ENCODE data around the gene C19orf38.

C19orf38 gene

DNA sequence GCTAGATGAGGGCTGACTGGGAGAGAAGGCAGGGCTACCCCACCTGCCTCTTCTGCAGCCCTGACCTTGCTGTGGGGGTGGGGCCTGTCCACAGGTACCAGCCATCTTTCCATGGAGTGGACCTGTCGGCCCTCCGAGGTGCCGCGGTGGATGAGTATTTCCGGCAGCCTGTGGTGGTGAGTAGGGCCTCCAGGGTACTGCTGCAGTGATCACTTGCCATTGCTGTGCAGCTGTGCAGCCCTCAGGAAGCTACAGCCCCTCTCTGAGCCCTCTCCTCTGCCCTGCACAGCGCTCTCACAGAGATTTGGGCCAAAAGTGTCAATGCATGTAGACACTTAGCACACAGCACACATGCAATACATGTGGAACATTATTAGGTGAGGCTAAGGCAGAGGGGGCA lies 68.4 kb downstream of the C19orf38 start:
- no peak for DNase-seq
- Mint-ChIP-seq H3K27ac (no peak overlapping the region), H3K4me1 (no peaks in the 10 kb centered on the region), H3K9me3 (no peaks in the 10 kb centered on the region), H3K36me3 (ENCODE audit: low read depth) (peaks cover 20% of the 10 kb centered on the region), H3K27me3 (ENCODE audit: low read depth, poor library complexity) (no peaks in the 10 kb centered on the region), H3K4me3 (no peak overlapping the region)
- TF ChIP-seq, protein P1, sequence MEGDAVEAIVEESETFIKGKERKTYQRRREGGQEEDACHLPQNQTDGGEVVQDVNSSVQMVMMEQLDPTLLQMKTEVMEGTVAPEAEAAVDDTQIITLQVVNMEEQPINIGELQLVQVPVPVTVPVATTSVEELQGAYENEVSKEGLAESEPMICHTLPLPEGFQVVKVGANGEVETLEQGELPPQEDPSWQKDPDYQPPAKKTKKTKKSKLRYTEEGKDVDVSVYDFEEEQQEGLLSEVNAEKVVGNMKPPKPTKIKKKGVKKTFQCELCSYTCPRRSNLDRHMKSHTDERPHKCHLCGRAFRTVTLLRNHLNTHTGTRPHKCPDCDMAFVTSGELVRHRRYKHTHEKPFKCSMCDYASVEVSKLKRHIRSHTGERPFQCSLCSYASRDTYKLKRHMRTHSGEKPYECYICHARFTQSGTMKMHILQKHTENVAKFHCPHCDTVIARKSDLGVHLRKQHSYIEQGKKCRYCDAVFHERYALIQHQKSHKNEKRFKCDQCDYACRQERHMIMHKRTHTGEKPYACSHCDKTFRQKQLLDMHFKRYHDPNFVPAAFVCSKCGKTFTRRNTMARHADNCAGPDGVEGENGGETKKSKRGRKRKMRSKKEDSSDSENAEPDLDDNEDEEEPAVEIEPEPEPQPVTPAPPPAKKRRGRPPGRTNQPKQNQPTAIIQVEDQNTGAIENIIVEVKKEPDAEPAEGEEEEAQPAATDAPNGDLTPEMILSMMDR (IDR thresholded peaks at IDR 0.05) = no peak

DNA sequence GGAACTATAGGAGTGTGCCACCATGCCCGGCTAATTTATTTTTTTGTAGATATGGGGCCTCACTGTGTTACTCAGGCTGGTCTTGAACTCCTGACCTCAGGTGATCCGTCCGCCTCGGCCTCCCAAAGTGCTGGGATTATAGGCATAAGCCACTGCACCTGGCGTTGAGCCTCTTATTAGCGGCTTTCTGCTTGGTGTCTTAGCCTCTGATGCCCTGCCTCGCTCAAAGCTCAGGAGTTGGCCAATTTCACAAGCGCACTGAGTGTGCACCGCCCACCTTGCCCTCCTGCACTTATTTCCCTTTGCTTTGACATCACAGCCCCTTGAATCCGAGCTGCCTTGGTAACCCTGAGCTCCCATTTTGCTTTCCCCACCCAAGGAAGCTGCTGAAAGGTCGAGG lies 70.1 kb downstream of the C19orf38 start:
- H3K4me3 Mint-ChIP-seq = no peak overlapping the region
- TF ChIP-seq, protein P1 (IDR thresholded peaks at IDR 0.05) = no peak
- peaks cover 14% of the 10 kb centered on the region for H3K36me3 Mint-ChIP-seq (ENCODE audit: low read depth)
- no peaks in the 10 kb centered on the region for H3K9me3 Mint-ChIP-seq
- H3K27me3 Mint-ChIP-seq (ENCODE audit: low read depth, poor library complexity) = no peaks in the 10 kb centered on the region
- H3K27ac Mint-ChIP-seq = peak overlapping the region; percentile 42
- DNase-seq = no peak
- no peaks in the 10 kb centered on the region for H3K4me1 Mint-ChIP-seq
